Endothelial cell of hepatic sinusoid (primary cell): ENCODE results near the gene EHMT1.
"Not testable (repeated sequence)": the region's sequence is repeated elsewhere in the genome, so short reads cannot be mapped to it uniquely, and the experiment has no call there.

Source experiments
- in situ Hi-C: cut with HindIII; loops from 2 replicates; pipeline ENCODE4 v1.10.0; 2017; ENCODE audit warnings: low sequenced_read_pairs

The EHMT1 gene

DNA sequence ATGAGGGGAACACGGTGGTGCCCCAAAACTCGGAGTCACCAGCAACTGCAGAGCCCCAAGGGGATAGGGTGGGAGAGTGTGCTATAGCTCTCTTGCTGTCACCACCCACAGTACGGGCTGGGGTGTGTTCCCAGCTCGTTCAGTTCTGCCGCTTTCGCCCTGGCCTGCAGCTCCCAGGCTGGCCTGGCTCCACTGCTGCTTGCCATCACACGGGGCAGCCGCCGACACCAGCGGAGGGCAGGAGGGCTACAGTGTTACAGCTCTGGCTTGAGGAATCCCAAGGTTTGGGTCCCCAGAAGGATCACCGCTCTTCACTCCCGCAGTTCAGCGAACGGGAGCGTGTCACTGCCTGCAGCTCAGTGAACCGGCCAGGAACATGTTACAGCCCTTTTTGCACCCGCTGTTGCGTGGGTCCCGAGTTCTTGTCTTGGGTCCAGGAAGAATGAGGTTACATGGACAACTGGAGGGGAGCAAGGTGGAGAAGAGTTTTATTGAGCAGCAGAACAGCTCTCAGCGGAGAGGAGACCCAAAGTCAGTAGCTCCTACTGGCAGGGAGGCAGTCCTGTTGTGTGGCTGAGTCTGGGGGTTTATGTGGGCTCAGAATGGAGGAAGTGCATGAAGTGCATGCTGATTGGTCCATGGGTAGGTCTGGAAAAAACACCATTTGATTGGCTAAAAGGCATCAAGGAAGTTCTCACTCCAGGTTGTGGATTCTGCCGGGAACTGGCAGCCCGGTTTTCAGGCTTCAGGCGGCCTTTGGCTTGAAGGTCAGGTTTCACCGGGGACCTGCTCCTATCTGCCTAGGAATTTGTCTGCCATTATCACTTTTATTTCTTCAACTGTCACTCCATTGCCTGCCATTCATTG is 113.4 kb downstream of the EHMT1 start:
- in situ Hi-C loops = no loop called here

DNA sequence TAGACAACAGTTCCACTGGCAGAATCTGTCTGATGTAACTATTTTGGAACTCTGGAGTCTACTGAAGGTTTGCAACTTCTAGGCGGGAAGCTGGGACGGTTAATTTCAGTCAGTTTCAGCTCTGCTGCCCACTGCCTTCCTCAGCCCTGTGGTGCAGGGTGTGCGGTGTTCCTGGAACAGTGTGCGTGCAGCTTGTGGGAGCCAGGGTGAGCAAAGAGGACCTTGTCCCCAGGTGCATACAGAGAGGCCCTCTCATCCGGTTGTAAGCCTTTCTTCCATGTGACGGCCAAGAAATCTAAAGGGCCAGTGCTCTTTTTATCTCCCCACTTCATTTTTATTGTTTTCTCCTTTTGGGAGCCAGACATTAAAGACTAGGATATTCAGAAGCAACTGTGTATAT is 114.6 kb downstream of the EHMT1 start:
- in situ Hi-C loops = no loop called here

DNA sequence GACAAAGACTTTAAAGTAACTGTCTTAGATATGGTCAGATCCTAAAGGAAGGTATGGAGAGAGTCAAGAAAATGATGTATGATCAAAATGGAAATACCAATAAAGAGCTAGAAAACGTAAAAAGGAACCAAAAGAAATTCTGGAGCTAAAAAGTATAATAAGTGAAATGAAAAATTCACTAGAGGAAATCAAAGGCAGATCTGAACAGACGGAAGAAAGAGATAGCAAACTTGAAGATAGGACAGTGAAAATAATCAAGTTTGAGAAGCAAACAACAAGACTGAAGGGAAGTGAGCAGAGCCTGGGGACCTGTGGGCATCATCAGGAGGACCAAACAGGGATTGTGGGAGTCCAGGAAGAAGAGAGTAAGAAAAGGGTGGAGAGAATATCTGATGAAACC is 115.4 kb downstream of the EHMT1 start:
- in situ Hi-C loops = no loop called here

DNA sequence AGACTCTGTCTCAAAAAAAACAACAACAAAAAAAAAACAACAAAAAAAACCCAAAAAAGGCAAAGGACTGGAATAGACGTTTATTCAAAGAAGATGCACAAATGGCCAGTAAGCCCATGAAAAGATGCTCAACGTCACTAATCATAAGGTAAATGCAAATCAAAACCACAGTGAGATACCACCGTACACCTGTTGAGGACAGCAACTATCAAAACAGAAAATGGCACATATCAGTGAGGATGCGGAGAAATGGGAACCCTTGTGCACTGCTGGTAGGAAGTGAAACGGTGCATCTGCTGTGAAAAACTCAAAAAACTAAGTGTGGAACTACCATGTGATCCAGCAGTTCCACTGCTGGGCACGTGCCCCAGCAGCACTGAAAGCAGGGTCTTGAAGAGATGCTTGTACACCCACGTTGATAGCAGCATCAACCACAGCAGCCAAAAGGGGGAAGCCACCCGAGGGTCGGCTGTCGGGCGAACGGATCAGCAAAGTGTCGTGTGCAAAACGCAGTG is 119.4 kb downstream of the EHMT1 start:
- in situ Hi-C loops = not testable (repeated sequence)

DNA sequence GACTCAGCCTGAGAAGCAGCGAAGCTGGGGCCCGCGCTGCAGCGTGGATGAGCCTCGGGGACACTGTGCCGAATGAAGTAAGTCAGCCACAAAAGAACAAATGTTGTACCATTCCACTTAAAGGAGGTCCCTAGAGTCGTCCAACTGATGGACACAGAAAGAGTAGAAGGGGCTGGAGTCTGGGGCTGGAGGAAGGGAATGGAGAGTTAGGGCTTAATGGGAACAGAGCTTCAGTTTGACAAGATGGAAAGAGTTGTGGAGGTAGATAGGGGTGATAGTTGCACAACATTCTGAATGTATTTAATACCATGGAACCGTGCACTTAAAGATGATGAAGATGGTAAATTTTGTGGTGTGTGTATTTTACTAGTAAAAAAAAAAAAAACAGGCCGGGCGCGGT is 119.9 kb downstream of the EHMT1 start:
- in situ Hi-C loops = no loop called here

DNA sequence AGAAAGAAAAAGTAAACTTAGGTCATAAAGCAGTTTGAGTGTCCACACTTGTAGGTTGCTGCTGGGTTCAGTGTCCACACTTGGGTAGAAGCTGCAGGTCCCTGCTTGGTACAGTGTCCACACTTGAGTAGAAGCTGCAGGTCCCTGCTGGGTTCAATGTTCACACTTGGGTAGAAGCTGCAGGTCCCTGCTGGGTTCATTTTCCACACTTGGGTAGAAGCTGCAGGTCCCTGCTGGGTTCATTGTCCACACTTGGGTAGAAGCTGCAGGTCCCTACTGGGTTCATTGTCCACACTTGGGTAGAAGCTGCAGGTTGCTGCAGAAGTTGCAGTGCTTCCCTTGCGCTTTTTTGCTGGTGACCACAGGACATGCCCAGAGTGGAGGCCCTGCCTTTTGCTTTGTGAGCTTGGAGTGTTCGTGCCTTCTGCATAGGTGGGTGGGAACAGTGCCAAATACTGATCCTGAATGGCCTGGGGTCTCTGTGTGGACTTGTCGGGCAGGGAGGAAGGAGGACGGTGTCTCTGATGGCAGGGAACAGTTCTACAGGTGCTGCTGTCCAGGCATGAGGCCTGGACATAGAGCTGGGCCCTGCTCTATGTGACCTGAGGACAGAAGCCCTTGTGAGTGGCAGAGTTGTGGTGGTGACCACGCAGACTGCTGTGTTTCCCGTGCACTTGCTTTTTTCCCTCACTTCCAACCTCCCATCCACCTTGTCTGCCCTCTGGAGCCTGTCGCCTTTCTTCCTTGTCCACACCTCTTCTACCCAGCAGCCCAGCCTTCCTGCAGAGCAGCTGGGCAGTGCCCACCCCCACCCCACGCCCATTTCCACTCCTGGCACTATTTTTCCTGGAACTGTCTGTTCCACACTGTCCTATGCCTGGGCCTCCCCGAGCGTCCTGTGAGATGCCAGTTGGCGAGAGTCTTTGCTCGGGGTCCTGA is 120.8 kb downstream of the EHMT1 start:
- in situ Hi-C loops = no loop called here

DNA sequence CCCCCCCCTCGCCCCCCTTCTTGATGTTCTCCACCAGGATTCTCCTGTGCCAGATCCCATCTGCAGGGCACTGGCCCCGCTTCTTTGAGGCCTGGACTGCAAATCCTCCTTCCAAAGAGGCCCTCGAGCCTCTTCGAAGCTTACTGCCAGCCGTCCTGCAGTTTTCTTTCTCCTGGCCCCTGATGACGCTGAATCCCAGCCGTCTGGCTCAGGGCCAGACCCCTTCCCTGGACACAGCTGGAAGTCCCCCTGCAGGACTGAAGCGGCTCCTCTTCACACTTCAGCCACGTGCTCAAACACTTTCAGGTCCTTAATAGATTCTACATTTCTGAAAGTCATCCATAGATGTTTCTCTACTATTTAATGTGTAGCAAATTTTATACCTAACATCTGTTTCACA is 121.5 kb downstream of the EHMT1 start:
- in situ Hi-C loops = no loop called here

DNA sequence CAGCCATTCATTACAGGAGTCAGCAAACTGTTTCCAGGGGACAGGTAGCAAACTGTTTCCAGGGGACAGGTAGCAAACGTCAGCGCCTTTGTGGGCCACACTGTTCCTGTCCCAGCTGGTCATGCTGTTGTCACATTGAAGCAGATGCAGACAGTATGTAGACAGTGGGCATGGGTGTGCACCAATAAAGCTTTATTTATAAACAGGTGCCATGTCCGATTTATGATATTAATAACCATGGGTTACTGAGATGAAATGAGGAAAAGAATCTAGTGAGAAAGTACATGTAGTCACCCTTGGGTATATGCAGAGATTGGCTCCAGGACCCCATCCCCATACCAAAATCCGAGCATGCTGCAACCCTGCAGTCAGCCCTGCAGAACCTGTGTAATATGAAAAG is 122.5 kb downstream of the EHMT1 start:
- in situ Hi-C loops = no loop called here

DNA sequence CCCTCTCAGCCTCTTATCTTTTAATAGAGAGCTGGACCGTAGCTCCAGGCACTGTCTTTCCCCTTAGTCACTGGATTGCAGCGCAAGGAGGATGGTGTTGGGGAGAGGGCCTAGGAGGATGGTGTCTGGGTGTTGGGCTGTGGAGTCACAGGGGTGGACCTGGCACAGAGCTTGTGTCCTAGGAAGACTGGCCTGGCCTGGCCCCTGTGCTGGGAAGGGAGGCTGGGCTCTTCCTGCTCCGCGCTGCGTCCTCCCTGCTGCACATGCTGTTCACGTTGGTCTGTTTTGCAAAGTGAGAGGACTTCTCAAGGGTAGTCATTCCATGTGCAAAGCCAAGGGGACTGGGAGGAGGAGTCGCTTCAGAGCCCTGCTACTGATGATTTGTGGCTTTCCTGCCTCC is 123.9 kb downstream of the EHMT1 start:
- in situ Hi-C loops = no loop called here

DNA sequence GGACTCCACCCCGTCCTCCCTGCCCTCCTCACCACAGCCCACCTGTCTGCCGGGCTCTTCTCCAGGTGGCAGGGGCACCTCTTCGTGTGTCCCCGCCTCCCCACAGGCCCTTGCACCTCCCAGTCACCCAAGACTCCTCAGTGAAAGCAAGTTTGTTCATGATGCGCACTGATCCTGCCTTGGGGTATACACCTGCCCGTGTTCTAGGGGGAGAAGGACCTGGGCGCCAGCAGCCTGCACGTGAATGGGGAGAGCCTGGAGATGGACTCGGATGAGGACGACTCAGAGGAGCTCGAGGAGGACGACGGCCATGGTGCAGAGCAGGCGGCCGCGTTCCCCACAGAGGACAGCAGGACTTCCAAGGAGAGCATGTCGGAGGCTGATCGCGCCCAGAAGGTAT is 124.9 kb downstream of the EHMT1 start:
- in situ Hi-C loops = no loop called here

DNA sequence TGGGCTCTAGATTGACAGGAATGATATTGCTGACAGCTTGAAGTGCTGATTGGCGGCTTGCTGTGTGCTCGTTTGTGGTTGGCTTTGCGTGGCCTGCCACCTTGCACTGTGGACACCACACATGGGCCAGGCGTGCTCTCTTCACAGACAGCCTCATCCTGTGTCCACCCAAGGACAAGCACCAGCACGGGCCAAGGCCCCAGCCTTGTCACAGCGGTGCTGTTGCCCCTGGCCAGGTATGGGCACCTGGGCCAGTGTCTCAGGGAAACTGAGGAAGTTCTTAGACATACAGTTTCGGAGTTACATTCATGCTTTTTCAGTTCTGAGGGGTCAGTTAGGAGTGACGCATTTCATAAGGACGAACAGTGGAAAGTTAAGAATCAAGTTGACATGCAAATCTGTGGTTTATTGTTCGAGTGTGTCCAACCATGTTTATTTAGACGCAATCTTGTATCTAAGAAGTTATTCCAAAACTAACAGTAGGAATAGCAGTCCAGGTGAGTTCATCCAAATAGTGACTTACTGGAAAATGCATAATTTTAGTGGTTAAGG is 125.9 kb downstream of the EHMT1 start:
- in situ Hi-C loops = no loop called here

DNA sequence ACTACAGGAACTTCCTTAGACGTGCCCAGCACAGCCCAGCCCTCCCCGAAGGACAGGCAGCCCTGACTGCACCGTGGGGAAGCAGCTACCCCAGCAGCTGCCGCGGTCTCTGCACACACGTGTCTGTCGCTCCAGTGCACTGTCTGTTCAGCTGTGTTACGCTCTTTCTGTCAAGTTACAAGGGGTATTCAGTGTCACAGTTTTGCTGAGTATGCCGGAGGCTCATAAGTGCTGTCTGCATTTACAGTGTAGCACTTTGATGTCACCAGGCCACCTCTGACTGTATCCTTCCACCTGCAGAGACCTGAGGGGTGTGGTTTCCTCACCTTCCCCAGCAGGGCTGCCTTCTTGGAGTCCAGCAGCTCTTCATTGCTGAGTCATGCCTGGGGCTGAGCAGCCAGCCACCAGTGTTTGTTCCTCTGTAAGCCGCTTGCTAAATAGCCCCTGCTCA is 126.8 kb downstream of the EHMT1 start:
- in situ Hi-C loops = no loop called here

DNA sequence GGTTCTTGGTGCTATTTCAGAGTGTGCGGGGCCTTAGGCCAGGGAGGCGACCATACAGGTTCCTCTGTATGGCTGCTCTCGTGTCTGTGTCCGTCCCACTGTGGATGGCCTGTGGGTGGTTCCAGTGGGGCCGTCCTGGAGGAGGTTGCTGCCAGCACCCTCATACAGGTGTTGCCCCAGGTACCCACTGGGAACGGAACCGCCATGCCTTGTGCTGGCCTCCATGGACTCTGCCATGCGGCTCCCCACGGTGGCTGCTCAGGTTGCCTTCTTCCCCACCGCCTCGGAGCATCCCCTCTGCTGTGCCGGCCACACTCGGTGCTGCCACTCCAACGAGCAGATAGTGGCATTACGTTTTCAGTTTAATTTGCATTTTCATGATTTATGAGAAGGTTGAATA is 129.5 kb downstream of the EHMT1 start:
- in situ Hi-C loops = no loop called here

DNA sequence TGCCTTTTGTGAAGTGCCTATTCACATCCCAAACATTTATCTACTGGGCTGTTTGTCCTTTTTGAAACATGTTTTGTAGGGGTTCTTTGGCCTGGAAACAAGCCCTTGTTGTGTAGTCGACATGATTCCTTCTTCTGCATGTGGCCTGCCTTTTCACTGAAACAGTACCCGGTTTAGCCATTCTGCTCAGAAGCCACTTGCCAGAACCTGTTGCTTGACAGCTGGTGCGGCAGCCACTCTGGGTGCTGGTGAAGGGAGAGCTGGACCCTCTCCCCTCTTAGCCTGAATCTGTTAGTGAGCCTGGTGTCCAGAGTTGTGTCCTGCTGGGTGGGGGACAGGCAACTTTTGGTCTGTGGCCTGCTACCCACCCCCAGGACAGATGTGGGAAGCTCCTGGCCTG is 129.9 kb downstream of the EHMT1 start:
- in situ Hi-C loops = no loop called here

DNA sequence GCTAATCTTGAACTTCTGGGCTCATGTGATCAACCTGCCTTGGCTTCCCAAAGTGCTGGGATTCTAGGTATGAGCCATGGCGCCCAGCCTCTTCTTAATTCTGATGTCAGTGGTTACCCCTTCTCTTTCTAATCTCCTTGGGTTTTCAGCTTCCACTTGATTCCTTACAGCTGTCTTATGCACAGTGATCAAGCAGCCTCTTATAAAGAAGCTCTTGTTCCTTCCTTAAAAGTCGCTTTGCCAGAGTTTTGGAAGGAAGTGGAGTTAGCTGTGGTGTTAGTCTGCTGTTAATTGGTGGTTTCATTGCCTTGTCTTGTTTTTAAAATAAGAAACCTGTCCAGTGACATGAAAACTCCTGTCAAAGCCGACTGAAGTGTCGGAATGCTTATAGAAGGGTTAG is 130.7 kb downstream of the EHMT1 start:
- in situ Hi-C loops = no loop called here

DNA sequence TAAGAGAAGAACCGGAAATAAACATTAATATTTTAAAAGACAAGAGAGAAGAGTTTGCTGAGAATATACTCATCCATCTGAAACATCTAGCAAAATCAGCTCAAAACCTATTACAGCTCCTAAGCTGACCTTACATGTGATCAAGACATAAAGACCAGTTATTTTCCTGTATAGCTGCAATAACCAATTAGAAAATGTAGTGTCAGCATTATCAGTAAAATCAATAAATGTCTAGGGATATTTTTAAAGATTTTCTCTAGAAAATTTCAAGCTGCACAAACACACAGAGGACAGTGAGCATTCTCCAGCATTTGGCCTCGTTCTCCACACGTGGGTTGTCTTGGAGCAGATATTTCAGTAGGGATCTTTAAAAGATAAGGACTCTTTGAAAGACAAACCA is 131.2 kb downstream of the EHMT1 start:
- in situ Hi-C loops = no loop called here

DNA sequence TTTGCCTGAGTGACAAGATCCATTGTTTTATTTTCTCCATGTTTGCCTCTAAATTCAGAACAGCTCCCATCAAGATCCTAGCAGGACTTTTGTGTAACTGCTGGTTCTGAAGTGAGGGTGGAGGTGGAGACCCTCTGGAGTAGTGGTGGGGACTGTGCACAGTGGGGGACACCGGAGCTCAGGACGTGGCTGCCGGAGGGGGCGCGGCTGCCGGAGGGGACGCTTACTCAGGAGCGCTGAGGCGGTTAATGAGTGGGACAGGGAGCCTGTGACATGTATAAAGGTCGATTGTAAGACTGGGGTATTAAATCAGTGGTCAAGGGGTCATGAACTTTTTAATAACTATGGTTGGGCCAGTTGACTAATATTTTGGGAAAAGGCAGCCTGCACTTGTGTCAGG is 131.8 kb downstream of the EHMT1 start:
- in situ Hi-C loops = no loop called here

DNA sequence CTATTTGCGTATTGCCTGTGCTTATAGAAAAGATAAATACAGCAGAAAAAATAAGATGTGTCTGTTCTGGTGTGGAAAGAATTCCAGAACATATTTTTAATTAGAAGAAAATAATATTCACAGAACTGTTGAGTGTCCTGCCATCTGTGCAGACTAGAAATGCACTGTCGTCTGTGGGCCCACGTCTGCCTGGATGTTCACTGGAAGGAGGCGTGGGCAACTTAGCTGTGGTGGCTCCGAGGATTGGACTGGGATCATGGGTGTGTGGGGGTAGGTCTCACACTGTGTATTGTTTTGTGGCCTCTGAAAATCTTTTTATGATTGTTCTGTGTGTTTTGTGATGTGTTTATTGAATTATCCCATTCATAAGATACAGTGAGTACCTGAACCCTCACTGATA is 132.8 kb downstream of the EHMT1 start:
- in situ Hi-C loops = no loop called here

DNA sequence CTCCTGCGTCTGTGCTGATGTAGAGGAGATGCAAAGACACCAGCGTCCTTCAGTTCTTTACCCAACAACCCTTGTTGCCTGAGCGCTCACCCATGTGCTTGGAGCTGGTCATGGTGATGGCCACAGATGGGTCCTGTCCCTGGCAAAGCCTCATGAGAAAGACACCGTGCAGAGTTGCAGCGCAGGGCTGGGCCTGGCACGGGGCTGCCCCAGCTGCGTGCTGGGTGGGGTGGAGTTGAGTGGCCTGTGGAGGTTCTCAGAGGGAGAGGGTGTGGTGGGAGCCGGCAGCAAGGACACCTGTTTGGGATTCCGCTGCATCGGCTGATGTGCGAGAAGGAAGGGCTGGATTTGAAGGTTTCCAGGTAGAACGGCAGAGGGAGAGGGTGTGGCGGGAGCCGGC is 133.6 kb downstream of the EHMT1 start:
- in situ Hi-C loops = no loop called here

DNA sequence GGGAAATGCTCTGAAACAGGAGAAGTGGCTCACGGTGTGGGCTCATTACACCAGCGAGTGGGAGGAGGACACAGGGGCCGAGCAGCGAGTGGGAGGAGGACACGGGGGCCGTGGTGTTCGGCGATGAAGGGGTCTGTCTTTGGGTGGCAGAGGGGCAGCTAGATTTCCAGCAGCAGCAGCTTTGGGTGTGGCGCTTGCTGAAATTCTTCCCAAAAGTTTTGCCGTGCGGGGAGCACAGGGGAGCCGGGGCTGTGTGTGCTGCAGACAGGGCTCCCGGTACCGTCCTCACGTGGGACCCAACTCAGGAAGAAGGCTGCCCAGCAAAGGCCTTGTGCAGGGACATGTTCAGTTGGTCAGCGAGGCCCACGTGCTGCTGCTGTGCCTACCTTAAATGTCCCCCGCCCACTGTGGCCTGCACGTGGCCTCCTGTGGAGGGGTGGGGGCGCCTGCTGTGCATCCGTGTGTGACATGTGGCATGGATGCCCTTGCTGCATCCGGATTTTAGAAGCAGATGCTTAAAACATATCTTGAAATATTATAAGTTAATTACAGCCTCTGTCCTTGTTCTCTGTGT is 134.5 kb downstream of the EHMT1 start:
- in situ Hi-C loops = no loop called here
